Mesenchymal stem cell (in vitro differentiated cells and primary cell): ENCODE data around the gene FAM163B.

Experiments
- DNase-seq: peaks from one replicate; pipeline ENCODE4 v3.0.0-alpha.2; 2013
- H2AFZ ChIP-seq: one replicate; pipeline ENCODE4 v1.6.1; 2013; ENCODE audit warnings: low read depth, mild to moderate bottlenecking, control low read depth, inconsistent platforms, low read length, moderate library complexity
- H2AK5ac ChIP-seq: 2 replicates; pipeline ENCODE4 v1.6.1; 2013; ENCODE audit warnings: low read length, moderate library complexity, mild to moderate bottlenecking, inconsistent platforms; ENCODE audit not compliant: severe bottlenecking
- H2BK120ac ChIP-seq: one replicate; pipeline ENCODE4 v1.6.1; 2013; ENCODE audit warnings: low read depth, mild to moderate bottlenecking, inconsistent platforms, low read length, moderate library complexity
- H2BK12ac ChIP-seq, 2 experiments: one replicate each; pipeline ENCODE4 v1.6.1; 2013; ENCODE audit warnings: inconsistent platforms in 2 of 2, low read length in 2 of 2, mild to moderate bottlenecking in 2 of 2, moderate library complexity in 2 of 2, control low read depth in 1 of 2
- H2BK15ac ChIP-seq: one replicate; pipeline ENCODE4 v1.6.1; 2013; ENCODE audit warnings: mild to moderate bottlenecking, low read depth, inconsistent platforms; ENCODE audit not compliant: poor library complexity, severe bottlenecking
- H2BK5ac ChIP-seq: 2 replicates; pipeline ENCODE4 v1.6.1; 2013; ENCODE audit warnings: low read depth, mild to moderate bottlenecking, low read length, control low read depth, inconsistent platforms; ENCODE audit not compliant: poor library complexity, severe bottlenecking
- H3K14ac ChIP-seq, 2 experiments: one replicate each; pipeline ENCODE4 v1.6.1; 2013; ENCODE audit warnings: inconsistent platforms in 2 of 2, low read length in 2 of 2, control low read depth in 1 of 2, mild to moderate bottlenecking in 1 of 2, moderate library complexity in 1 of 2
- H3K18ac ChIP-seq, 2 experiments: one replicate each; pipeline ENCODE4 v1.6.1; 2013; ENCODE audit warnings: inconsistent platforms in 2 of 2, low read length in 2 of 2, control low read depth in 1 of 2, low read depth in 1 of 2, mild to moderate bottlenecking in 1 of 2
- H3K23ac ChIP-seq, 2 experiments: one replicate each; pipeline ENCODE4 v1.6.1; 2013; ENCODE audit warnings: inconsistent platforms in 2 of 2, low read length in 2 of 2, mild to moderate bottlenecking in 2 of 2, moderate library complexity in 2 of 2, control low read depth in 1 of 2
- H3K27ac ChIP-seq: 2 replicates; pipeline ENCODE4 v1.5.1; 2013; ENCODE audit warnings: mild to moderate bottlenecking, moderate library complexity, low read length, control low read depth, inconsistent platforms; ENCODE audit not compliant: poor library complexity, severe bottlenecking
- H3K27me3 ChIP-seq, 2 experiments: 2 replicates each; pipeline versions ENCODE4 v1.6.1 to v1.7.0; 2013; ENCODE audit warnings: low read length in 2 of 2, mild to moderate bottlenecking in 2 of 2, moderate library complexity in 2 of 2, control low read depth in 1 of 2, inconsistent platforms in 1 of 2; ENCODE audit not compliant: control insufficient read depth in 1 of 2, insufficient read depth in 1 of 2
- H3K36me3 ChIP-seq, 2 experiments: 2 replicates each; pipeline versions ENCODE4 v1.6.1 to v1.7.0; 2013; ENCODE audit warnings: low read length in 2 of 2, control low read depth in 1 of 2, inconsistent platforms in 1 of 2, low read depth in 1 of 2, mild to moderate bottlenecking in 1 of 2; ENCODE audit not compliant: insufficient read depth in 2 of 2, control insufficient read depth in 1 of 2
- H3K4ac ChIP-seq, 2 experiments: one replicate each; pipeline ENCODE4 v1.6.1; 2013; ENCODE audit warnings: inconsistent platforms in 2 of 2, low read length in 2 of 2, mild to moderate bottlenecking in 2 of 2, moderate library complexity in 2 of 2, control low read depth in 1 of 2, low read depth in 1 of 2
- H3K4me1 ChIP-seq: 2 replicates; pipeline ENCODE4 v1.6.1; 2013; ENCODE audit warnings: low read depth, low read length, control low read depth; ENCODE audit not compliant: control insufficient read depth, insufficient read depth
- H3K4me2 ChIP-seq: 2 replicates; pipeline ENCODE4 v1.6.1; 2013; ENCODE audit warnings: low read length, mild to moderate bottlenecking, inconsistent platforms; ENCODE audit not compliant: poor library complexity, severe bottlenecking
- H3K4me3 ChIP-seq, 2 experiments: 2 replicates each; pipeline versions ENCODE4 v1.5.1 to v1.7.0; 2013; ENCODE audit warnings: low read length in 2 of 2, mild to moderate bottlenecking in 2 of 2, control low read depth in 1 of 2, low read depth in 1 of 2; ENCODE audit not compliant: insufficient read depth in 1 of 2
- H3K79me1 ChIP-seq: replicated peaks from 2 replicates; pipeline ENCODE4 v1.6.1; 2013; ENCODE audit warnings: mild to moderate bottlenecking, control low read depth, low read length, inconsistent platforms; ENCODE audit not compliant: poor library complexity, severe bottlenecking
- H3K9ac ChIP-seq: 2 replicates; pipeline ENCODE4 v1.7.0; 2013; ENCODE audit warnings: mild to moderate bottlenecking, low read length, moderate library complexity
- H3K9me3 ChIP-seq: 2 replicates; pipeline ENCODE4 v1.7.0; 2013; ENCODE audit warnings: mild to moderate bottlenecking, low read length; ENCODE audit not compliant: control insufficient read depth
- H4K8ac ChIP-seq: one replicate; pipeline ENCODE4 v1.6.1; 2013; ENCODE audit warnings: inconsistent platforms, mild to moderate bottlenecking, low read length, moderate library complexity
- H4K91ac ChIP-seq: one replicate; pipeline ENCODE4 v1.6.1; 2013; ENCODE audit warnings: mild to moderate bottlenecking, low read length, inconsistent platforms
- WGBS: methylation state at CpG from one replicate; pipeline ENCODE4 v1.1.7; 2013; ENCODE audit warnings: mixed read lengths; 5-methylcytosine and 5-hydroxymethylcytosine counted together

The FAM163B gene

DNA sequence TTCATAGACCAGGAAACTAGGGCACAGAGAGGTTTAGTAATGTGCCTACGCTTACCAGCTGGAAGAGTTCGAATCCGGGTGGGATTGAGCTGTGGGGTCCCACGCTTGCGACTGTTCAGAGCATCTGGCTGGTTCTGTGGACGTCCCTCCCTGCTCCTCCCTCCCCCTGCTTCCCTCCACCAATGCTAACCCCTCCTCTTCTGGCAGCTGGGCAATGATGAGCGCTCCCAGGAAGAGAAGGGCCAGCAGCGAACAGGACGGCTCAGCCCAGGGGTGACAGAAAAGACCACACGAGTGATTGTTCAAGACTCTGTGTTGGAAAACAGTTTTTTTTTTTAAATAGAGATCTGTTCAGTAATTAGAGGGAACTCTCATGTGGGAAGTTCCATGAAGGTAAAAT is 6.9 kb downstream of the FAM163B start:
- Histone ChIP-seq H2BK120ac (no peak overlapping the region), H3K79me1 (no peaks in the 10 kb centered on the region), H2AK5ac (no peak overlapping the region), H3K9me3 (peaks cover 13% of the 10 kb centered on the region), H3K27ac (no peak overlapping the region), H3K4me2 (no peak overlapping the region), H3K14ac (no peak overlapping the region), H2BK5ac (no peak overlapping the region), H4K91ac (no peak overlapping the region), H3K9ac (no peak overlapping the region), H2BK12ac (no peak overlapping the region), H4K8ac (no peak overlapping the region), H3K4me3 (no peak overlapping the region), H3K36me3 (no peaks in the 10 kb centered on the region), H3K18ac (no peak overlapping the region), H3K27me3 (peaks cover 47 to 71% of the 10 kb centered on the region in 2 experiments), H3K4ac (no peak overlapping the region), H3K23ac (no peak overlapping the region), H2BK15ac (no peak overlapping the region), H3K4me1 (no peaks in the 10 kb centered on the region), H2AFZ (no peak overlapping the region)
- 84% methylated on average over 10 of the region's 10 CpGs for WGBS
- no peak for DNase-seq

DNA sequence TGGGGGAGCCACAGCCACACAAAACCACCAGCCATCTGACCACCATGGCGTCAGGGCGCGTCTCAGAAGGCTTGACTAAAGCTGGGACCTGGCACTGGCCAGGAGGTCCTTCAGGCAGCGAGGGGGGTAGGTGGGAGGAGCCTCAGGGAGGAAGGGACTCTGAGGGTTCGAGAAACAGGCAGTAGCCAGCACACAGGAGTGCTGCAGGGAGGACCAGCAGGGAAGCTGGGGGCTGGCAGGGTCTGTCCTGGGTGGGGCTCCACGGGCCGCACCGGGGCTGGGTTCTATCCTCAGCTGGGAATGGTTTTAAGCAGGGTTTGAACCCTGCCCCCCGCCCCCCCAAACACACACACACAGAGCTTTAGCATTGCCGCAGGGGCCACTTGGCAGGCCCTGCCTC is 7.4 kb downstream of the FAM163B start:
- no peak overlapping the region for H3K4ac ChIP-seq
- no peak overlapping the region for H3K4me3 ChIP-seq
- no peak overlapping the region for H3K4me2 ChIP-seq
- no peaks in the 10 kb centered on the region for H3K4me1 ChIP-seq
- H4K8ac ChIP-seq = no peak overlapping the region
- H3K14ac ChIP-seq = no peak overlapping the region
- no peak overlapping the region for H3K18ac ChIP-seq
- H4K91ac ChIP-seq = no peak overlapping the region
- no peaks in the 10 kb centered on the region for H3K36me3 ChIP-seq
- no peak for DNase-seq
- H2AK5ac ChIP-seq = no peak overlapping the region
- no peak overlapping the region for H2BK120ac ChIP-seq
- no peak overlapping the region for H2AFZ ChIP-seq
- H3K27ac ChIP-seq = no peak overlapping the region
- peaks cover 42 to 66% of the 10 kb centered on the region in 2 experiments for H3K27me3 ChIP-seq
- H3K9ac ChIP-seq = no peak overlapping the region
- H3K9me3 ChIP-seq = peaks cover 19% of the 10 kb centered on the region
- no peak overlapping the region for H2BK12ac ChIP-seq
- no peak overlapping the region for H2BK5ac ChIP-seq
- no peak overlapping the region for H2BK15ac ChIP-seq
- H3K79me1 ChIP-seq = no peaks in the 10 kb centered on the region
- 91% methylated on average over 10 of the region's 10 CpGs for WGBS
- no peak overlapping the region for H3K23ac ChIP-seq

DNA sequence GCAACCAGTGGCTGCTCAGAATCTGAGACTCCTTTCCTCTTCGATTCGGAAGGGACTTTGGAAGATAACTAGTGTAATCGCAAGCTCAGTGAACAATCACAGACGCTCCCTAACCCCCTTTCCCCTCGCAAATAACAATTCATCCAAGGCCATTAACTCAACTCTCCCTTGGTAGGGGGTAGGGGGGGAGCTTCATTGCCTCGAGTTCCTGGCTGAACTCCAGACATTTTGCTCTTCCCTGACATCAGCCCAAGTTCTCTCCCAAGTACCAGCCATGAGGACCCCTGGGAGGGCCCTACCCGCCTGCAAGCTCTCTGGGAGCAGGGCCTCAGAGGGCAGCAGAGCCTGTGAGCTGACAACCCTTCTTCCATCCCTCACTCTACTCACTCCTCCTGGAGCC is 8.4 kb downstream of the FAM163B start:
- Histone ChIP-seq H3K4me1 (no peaks in the 10 kb centered on the region), H4K91ac (no peak overlapping the region), H2AK5ac (no peak overlapping the region), H3K23ac (no peak overlapping the region), H2BK5ac (no peak overlapping the region), H3K4ac (no peak overlapping the region), H2BK12ac (no peak overlapping the region), H3K4me2 (no peak overlapping the region), H3K14ac (no peak overlapping the region), H3K79me1 (no peaks in the 10 kb centered on the region), H2BK120ac (no peak overlapping the region), H4K8ac (no peak overlapping the region), H3K18ac (no peak overlapping the region), H3K27ac (no peak overlapping the region), H3K9me3 (peaks cover 25% of the 10 kb centered on the region), H2AFZ (no peak overlapping the region), H2BK15ac (no peak overlapping the region), H3K36me3 (no peaks in the 10 kb centered on the region), H3K27me3 (peaks cover 32 to 56% of the 10 kb centered on the region in 2 experiments), H3K9ac (no peak overlapping the region), H3K4me3 (no peak overlapping the region)
- 67% methylated on average over 4 of the region's 7 CpGs for WGBS
- DNase-seq = no peak

DNA sequence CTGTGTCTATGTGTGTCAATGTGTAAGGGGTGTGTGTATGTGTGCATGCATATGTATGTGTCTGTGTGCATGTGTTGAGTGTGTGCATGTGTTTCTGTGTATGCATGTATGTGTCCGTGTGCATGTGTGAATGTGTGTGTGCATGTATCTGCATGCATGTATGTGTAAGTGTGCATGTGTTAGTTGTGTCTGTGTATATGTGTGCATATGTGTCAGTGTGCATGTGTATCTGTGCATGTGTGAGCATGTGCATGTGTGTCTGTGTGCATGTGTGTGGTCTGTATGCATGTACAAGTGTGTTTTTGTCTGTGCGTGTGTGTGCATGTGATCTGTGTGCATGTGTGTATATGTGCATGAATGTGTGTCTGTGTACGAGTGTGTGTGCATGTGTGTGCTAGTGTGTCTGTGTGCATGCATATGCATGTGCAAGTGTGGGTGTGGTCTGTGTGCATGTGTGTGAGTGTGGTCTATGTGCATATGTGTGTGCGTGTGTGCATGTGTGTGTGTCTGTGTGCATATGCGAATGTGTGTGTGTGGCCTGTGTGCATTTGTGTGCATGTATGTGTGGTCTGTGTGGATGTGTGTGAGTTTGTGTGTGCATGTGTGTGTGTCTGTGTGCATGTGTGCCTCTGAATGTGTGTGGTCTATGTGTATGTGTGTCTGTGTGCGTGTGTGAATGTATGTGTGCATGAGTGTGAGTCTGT is 9.6 kb downstream of the FAM163B start:
- no peak overlapping the region for H2BK5ac ChIP-seq
- no peak overlapping the region for H3K23ac ChIP-seq
- H2AK5ac ChIP-seq = no peak overlapping the region
- H3K27ac ChIP-seq = no peak overlapping the region
- H3K36me3 ChIP-seq = no peaks in the 10 kb centered on the region
- peak overlapping the region in 1 of 2 experiments; percentile 45 for H3K14ac ChIP-seq
- no peak overlapping the region for H4K8ac ChIP-seq
- H3K27me3 ChIP-seq = peaks cover 22 to 54% of the 10 kb centered on the region in 2 experiments
- H3K9ac ChIP-seq = no peak overlapping the region
- H3K18ac ChIP-seq = no peak overlapping the region
- no peak overlapping the region for H3K4me2 ChIP-seq
- H4K91ac ChIP-seq = peak overlapping the region; percentile 27
- H3K4me1 ChIP-seq = no peaks in the 10 kb centered on the region
- no peak for DNase-seq
- WGBS = 94% methylated on average over 6 of the region's 6 CpGs
- H2BK12ac ChIP-seq = no peak overlapping the region
- H2AFZ ChIP-seq = no peak overlapping the region
- H3K4ac ChIP-seq = no peak overlapping the region
- no peak overlapping the region for H2BK15ac ChIP-seq
- H3K4me3 ChIP-seq = no peak overlapping the region
- no peak overlapping the region for H2BK120ac ChIP-seq
- no peaks in the 10 kb centered on the region for H3K79me1 ChIP-seq
- peaks cover 25% of the 10 kb centered on the region for H3K9me3 ChIP-seq
